ENCODE data around the gene KCNK13.
"Not testable (repeated sequence)": the region's sequence is repeated elsewhere in the genome, so short reads cannot be mapped to it uniquely, and the experiment has no call there.

The KCNK13 gene

DNA sequence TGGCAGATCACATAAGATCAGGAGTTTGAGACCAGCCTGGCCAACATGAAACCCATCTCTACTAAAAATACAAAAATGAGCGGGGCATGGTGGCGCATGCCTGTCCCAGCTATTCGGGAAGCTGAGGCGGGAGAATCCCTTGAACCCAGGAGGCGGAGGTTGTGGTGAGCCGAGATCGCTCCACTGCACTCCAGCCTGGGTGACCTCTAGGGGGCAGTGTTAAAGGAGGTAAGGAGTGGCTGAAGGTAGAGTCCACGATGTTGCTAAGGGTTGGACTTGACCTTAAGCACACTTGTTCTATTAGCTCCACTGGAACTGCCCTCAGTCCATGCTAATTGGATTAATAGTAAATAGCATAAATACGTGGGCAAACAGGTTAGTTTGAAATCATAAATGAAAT lies 132.1 kb downstream of the KCNK13 start:
- no peak for DNase-seq

DNA sequence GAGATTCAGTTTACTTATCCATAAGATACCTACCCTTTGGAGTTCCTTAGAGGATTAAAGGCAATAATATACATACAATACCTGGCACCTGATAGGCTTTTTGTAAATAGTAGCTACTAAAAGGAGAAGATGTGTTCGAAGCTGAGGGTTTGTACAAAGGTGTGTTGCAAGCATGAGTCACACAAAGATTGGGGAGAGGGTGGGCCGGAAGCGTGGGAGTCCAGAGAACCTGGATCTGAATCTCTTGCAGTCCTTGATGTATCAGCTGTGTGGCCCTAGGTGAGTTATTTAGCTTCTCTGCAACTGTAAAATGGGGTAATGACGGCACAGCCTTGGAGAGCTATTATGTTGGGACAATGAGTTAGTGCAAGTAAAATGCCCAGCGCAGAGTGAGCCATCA lies 132.9 kb downstream of the KCNK13 start:
- peak in 13 of 56 donors; percentile 1 to 28 (median 5) for DNase-seq

DNA sequence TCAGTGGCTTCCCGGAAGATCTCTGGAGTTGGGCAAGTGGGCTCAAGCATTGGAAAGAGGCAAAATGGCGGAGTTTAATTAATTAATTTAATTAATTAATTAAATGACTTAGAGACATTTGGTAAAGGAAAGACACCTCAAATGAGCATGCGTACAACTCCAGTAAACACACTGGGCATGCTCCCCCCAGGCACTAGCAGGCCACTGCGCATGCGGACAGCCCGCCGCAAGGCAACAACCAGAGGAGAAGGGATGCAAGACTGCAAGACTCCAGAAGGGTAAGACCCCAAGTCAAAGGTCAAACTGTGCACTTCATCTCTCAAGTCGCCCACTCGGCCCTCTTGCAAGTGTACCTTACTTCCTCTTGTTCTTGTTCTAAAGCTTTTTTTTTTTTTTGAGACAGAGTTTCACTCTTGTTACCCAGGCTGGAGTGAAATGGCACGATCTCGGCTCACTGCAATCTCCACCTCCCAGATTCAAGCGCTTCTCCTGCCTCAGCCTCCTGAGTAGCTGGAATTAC lies 136.8 kb downstream of the KCNK13 start:
- no peak for DNase-seq

DNA sequence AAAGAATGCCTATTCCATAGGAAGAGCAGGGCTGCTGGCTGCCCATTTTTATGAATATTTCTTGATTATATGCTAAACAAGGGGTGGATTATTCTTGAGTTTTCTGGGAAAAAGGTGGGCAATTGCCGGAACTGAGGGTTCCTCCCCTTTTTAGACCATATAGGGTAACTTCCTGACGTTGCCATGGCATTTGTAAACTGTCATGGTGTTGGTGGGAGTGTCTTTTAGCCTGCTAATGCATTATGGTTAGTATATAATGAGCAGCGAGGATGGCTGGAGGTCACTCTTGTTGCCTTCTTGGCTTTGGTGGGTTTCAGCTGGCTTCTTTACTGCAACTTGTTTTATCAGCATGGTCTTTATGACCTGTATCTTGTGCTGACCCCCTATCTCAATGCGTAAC lies 138.8 kb downstream of the KCNK13 start:
- not testable (repeated sequence) for DNase-seq

DNA sequence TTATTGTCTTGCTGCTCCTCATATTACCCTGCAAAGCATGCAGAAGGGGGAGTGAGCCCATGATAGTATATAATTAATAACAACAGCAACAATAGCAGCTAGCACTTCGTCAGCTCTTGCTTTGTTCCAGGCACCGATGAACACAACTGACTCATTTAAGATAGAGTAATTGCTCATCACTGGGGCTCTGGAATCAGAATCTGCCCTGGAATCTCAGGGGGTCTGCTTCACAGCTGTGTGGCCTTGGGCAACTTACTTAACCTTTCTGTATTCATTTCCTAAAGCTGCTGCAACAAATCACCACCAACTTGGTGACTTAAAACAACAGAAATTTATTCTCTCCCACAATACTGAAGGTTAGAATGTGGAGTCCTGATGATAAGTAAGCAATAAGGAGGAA lies 139.6 kb downstream of the KCNK13 start:
- DNase-seq: no peak

DNA sequence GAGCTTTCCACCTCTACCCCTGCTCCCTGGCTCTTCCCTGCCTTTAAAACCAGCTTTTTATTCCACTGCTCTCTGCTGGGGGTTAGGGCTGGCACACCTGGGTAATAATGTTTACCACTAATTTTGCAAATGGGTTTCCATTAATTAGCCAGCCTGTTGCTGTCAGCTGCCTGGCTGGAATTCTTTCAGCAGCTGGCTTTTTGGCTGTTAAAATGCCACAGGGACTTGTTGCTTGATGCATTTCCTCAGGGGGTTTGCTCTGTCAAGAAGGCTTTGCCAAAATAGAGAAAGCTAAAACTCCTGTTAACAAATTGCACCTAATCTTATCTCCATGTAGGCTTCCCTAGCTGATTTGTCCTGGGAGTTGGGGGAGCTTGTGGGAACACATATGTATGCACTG lies 142.7 kb downstream of the KCNK13 start:
- DNase-seq: no peak

DNA sequence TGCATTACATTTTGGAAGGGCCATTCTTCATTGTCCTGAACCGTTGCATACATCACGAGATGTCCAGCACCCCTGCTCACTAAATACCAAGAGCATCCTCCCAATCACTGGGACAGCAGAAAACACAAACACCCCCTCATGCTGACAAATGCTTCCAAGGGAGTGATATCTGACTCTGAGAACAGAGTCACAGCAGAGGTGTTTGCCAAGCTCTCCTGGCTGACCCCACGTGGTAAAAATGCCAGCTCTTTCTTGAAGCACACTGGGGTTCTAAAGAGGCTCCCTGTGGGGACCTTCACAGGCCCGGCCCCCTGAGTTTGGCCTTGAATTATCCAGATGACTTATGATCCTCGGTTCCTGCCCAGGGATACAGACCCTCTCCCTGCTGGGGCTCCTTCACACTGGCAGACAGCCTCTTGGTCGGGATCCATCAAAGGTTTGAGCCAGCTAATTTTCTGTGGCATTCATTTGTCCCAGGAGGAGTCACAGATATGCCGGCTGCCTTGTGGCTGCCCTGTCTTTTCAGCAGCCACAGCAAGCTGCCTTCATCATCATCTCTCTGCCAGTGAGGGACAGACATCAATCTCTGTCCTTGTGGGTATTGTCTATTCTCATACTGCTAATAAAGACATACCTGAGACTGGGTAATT lies 151.4 kb downstream of the KCNK13 start:
- no peak for DNase-seq

DNA sequence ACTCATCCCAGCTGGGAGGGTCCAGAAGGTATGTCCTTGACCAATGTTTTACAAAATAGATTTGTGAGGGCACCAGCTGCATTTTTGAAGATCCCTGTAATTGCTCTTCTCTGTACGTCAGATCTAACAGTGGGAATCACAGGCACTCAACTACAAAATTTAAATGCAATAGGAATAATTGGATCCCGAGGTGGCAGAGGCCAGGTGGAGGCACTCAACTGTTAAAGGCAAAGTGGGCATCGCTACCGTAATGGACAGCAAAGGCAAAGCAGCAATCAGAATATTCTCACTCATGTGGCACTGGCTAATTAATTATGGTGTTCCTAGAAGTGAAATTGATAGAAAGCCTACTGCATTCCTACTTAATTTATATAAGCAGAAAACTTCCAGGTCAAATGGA lies 166.7 kb downstream of the KCNK13 start:
- no peak for DNase-seq

DNA sequence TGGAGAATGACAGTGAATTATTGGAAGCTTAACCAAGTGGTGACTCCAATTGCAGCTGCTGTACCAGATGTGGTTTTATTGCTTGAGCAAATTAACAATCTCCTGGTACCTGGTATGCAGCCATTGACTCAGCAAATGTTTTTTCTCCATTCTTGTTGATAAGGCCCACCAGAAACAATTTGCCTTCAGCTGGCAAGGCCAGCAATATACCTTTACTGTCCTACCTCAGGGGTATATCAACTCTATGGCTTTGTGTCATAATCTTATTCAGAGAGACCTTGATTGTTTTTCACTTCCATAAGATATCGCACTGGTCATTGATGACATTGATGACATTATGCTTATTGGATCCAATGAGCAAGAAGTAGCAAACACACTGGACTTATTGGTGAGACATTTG lies 168.1 kb downstream of the KCNK13 start:
- not testable (repeated sequence) for DNase-seq

Measured in nucleus accumbens (tissue), 56 donors.